ENCODE results near the gene TBATA. TPM values are rescaled to one million over a fixed set of nuclear protein-coding genes. Genes with fewer than 3 reads are reported as not detected.

Gene TBATA
- polyA plus RNA-seq, 1 donor (not counting 4 experiments of a cell fraction or from before 2014, with no cell fraction given) = not detected

GRCh38 chr10:70774810-70775678 lies 10.1 kb downstream of the TBATA start:
- TF ChIP-seq EZH2 (IDR thresholded peaks at IDR 0.05; ENCODE audit: low read length) = no peak
- no peak for TF ChIP-seq CTCF (optimal IDR thresholded peaks at IDR 0.05 in 1 of 3, IDR thresholded peaks at IDR 0.05 in 1 of 3, conservative IDR thresholded peaks at IDR 0.05 in 1 of 3; ENCODE audit: extremely low read depth in 1 of 3, insufficient read depth in 2 of 3, low read length in 3 of 3)
- no peak for DNase-seq (ENCODE audit: low read depth, low spot score)
- no peak overlapping the region for H3K4me2 ChIP-seq (ENCODE audit: control insufficient read depth, extremely low read depth, insufficient read depth, low read depth, low read length)
- no peaks in the 10 kb centered on the region for H3K36me3 ChIP-seq (ENCODE audit: control insufficient read depth in 2 of 2, extremely low read depth in 1 of 2, insufficient read depth in 2 of 2, low read length in 2 of 2)
- peak; percentile 41 for FAIRE-seq
- H3K27me3 ChIP-seq (ENCODE audit: control insufficient read depth, extremely low read depth, insufficient read depth, low read length) = peaks cover 19% of the 10 kb centered on the region
- H3K4me3 ChIP-seq (ENCODE audit: control insufficient read depth in 2 of 3, extremely low read depth in 1 of 3, insufficient read depth in 2 of 3, low read depth in 1 of 3, low read length in 3 of 3) = no peak overlapping the region
- no peaks in the 10 kb centered on the region for H3K9me1 ChIP-seq (ENCODE audit: control insufficient read depth, extremely low read depth, insufficient read depth, low read length)
- no peaks in the 10 kb centered on the region for H4K20me1 ChIP-seq (ENCODE audit: control insufficient read depth, extremely low read depth, insufficient read depth, low read length)
- H3K9ac ChIP-seq (ENCODE audit: control insufficient read depth, extremely low read depth, insufficient read depth, low read length) = no peak overlapping the region
- dilution Hi-C loops (cut with MboI; ENCODE audit: extremely low pct_ligation_motif_present, low sequenced_read_pairs) = no loop called here
- no peaks in the 10 kb centered on the region for H3K4me1 ChIP-seq (ENCODE audit: control insufficient read depth, extremely low read depth, insufficient read depth, low read length)
- H3K79me2 ChIP-seq (ENCODE audit: control insufficient read depth, insufficient read depth, low read length) = no peaks in the 10 kb centered on the region
- H3K9me3 ChIP-seq (ENCODE audit: control insufficient read depth, low read depth, low read length) = no peaks in the 10 kb centered on the region
- no peak overlapping the region for H3K27ac ChIP-seq (ENCODE audit: control insufficient read depth, insufficient read depth, low read length)
- H2AFZ ChIP-seq (ENCODE audit: control insufficient read depth, low read length) = no peak overlapping the region

- Histone ChIP-seq H3K79me2 (ENCODE audit: control insufficient read depth, insufficient read depth, low read length) (no peaks in the 10 kb centered on the region), H3K27ac (ENCODE audit: control insufficient read depth, insufficient read depth, low read length) (no peak overlapping the region), H3K4me3 (ENCODE audit: control insufficient read depth in 2 of 3, extremely low read depth in 1 of 3, insufficient read depth in 2 of 3, low read depth in 1 of 3, low read length in 3 of 3) (no peak overlapping the region), H3K4me2 (ENCODE audit: control insufficient read depth, extremely low read depth, insufficient read depth, low read depth, low read length) (no peak overlapping the region), H3K4me1 (ENCODE audit: control insufficient read depth, extremely low read depth, insufficient read depth, low read length) (no peaks in the 10 kb centered on the region), H3K9me1 (ENCODE audit: control insufficient read depth, extremely low read depth, insufficient read depth, low read length) (no peaks in the 10 kb centered on the region), H3K27me3 (ENCODE audit: control insufficient read depth, extremely low read depth, insufficient read depth, low read length) (peaks cover 19% of the 10 kb centered on the region), H3K9ac (ENCODE audit: control insufficient read depth, extremely low read depth, insufficient read depth, low read length) (no peak overlapping the region), H2AFZ (ENCODE audit: control insufficient read depth, low read length) (no peak overlapping the region), H3K9me3 (ENCODE audit: control insufficient read depth, low read depth, low read length) (no peaks in the 10 kb centered on the region), H4K20me1 (ENCODE audit: control insufficient read depth, extremely low read depth, insufficient read depth, low read length) (no peaks in the 10 kb centered on the region), H3K36me3 (ENCODE audit: control insufficient read depth in 2 of 2, extremely low read depth in 1 of 2, insufficient read depth in 2 of 2, low read length in 2 of 2) (no peaks in the 10 kb centered on the region)
- dilution Hi-C loops (cut with MboI; ENCODE audit: extremely low pct_ligation_motif_present, low sequenced_read_pairs) = no loop called here
- no peak for TF ChIP-seq CTCF (optimal IDR thresholded peaks at IDR 0.05 in 1 of 3, IDR thresholded peaks at IDR 0.05 in 1 of 3, conservative IDR thresholded peaks at IDR 0.05 in 1 of 3; ENCODE audit: extremely low read depth in 1 of 3, insufficient read depth in 2 of 3, low read length in 3 of 3)
- TF ChIP-seq EZH2 (IDR thresholded peaks at IDR 0.05; ENCODE audit: low read length) = no peak
- DNase-seq (ENCODE audit: low read depth, low spot score) (no peak), FAIRE-seq (no peak)
These were observed 11.0 kb downstream of the TBATA start for GRCh38 chr10:70773965-70774809.
